KBM-7 (cell line): ENCODE measurements around the gene ZC2HC1B.

Experiments used
- DNase-seq: peaks from one replicate; pipeline ENCODE4 v3.0.0-alpha.2; 2015
- in situ Hi-C: fragments of 300-500 bp; cut with MboI; formaldehyde crosslinking; loops from 2 replicates; pipeline ENCODE4 v1.14.3; 2020; ENCODE audit warnings: low sequenced_read_pairs, low pct_unique_long_range_greater_than_20kb, mixed read lengths

Gene ZC2HC1B

DNA sequence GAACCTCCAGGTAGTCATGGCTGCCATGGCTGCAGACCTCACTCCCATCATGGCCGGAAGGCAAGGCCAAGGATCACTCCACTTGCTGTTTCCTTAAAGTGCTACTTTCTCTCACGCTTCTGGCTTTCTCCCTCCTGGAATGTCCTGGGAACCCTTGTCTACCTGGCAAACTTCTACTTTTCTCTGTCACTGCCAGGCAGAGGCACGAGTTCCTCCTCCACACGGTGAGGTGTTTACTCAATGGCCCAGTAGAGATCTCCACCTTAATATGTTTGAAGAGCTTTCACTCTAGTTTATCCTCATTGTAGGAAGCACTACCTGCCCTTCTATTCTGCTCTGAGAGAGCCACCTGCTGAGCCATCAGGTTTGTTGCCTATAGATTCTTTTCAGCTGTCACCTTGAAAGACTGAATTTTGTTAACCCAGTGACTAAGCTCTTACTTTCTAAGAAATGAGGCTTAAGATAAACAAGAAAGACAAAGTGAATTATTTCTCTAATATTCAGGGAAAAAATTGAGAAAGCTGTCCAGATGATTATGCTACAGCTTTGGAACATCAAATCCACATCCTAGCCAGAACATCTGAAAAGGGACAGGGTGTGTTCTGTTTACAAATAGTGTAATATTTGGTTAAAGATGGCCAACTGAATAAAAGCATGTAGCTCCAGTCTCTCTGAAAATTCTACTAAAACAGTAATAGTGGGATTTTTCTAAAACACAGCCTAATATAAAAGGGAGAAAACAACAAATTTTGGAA, 88.8 kb downstream of the ZC2HC1B start:
- in situ Hi-C loops, result no loop called here

DNA sequence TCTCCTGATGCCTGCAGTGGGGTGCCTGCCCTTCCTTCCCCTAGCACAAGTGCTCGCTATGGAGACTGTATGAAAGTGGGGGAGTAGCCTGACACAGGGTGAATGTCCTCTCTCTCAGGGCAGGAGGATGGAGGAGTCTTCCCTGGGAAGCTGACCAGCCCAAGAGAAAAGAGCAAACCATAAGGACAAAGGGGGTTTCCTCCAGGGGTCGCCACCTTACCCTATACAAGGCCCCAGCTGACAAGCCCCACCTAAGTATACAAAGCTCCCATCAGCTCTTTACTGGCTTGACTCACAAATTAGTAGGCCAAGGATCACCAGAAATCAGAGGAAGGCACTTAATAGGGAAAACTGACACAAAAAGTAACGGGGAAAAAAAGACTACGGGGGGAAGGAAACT, 89.6 kb downstream of the ZC2HC1B start:
- DNase-seq, result no peak
- in situ Hi-C loops, result no loop called here

More for the DNA sequence above, 88.8 kb downstream of the ZC2HC1B start:
- no peak for DNase-seq

DNA sequence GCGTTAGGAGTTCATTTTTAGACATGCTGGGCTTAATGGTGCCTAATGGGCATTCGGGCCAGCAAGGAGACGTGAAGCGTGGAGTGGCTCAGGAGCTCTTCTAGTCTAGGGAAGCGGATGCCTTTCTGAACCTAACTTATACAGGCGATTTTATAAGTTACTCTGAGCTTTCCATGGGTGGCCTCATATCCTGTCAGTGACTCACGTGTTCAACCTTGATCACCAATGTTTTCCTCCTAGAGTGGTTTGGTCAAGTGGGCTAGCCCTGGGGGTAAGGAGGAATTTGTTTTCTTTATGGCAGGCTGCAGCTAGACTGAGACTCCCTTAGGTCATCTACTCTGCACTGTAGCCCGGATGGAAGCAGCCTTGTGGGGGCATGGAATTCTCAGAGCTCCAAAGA, 91.7 kb downstream of the ZC2HC1B start:
- in situ Hi-C loops, result no loop called here
- DNase-seq, result no peak

DNA sequence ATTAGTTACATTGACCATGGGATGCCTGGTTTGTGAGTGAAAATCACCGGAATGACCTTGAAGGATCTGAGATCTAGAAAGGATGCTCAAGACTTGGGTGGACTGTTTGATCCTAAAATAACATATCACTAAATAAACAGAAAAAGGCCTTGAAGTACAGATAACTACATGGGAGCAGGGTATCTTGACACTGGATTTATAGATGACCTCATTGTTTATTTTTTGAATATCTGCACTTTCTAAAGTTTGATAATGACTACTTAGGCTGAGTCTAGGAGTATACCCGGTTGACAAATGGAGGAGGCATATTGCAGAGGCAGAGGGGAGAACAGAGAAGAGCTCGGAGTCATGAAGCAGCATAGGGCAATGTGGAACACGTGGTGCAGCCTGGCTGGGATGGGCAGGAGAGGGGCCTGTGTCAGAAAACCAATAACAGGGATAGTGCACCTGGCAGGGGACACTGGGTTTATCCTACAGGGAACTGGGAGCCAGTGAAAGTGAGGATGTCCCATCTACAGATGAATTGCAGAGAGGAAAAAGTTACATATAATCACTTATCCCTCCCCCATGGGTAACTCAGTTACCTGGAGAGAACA, 93.5 kb downstream of the ZC2HC1B start:
- in situ Hi-C loops, result no loop called here
- no peak for DNase-seq

DNA sequence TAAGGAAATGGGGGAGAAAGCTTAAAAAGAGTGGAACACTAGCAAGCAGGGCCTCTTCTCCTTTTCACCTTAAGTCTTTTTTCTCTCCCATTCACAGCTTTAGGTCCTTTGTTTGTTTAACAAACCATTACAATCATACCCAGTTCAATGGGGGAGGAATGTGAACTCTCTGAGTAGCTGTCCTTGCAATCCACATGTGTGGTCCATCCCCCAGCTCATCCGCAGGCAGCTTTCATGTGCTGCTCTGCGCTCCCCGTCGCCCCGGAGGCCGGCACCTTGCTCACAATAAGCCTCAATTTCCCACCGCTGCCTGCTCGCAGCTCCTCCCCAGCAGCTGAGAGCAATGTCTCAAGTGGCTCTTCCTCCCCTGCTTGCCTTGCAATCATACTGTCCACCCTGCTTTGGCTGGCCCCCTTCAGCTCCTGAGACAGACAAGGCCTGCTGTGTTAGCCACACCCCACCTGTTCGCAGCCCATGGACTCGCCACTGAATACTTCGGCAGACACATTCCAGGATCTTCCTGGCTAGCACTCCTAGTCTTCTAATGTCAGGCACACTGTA, 94.6 kb downstream of the ZC2HC1B start:
- in situ Hi-C loops, result no loop called here
- no peak for DNase-seq

DNA sequence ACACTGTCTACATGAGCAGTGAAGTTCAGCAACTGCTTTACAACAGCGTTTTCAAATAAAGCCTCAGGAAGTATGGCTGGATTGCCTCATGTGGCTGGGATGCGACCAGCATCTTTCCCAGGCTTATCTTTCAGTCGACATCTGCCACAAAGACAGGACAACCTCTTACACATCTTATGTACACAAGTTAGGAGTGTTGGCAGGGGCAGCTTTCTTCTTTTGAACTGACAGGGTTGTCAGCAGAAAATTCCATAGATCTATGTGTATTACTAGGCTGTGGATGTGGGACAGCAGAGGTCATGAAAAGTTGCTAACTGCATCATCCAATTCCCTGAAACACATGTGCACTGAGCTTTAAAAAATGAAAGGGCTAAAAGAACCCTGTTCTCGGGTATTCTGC, 95.7 kb downstream of the ZC2HC1B start:
- in situ Hi-C loops, result no loop called here
- no peak for DNase-seq

DNA sequence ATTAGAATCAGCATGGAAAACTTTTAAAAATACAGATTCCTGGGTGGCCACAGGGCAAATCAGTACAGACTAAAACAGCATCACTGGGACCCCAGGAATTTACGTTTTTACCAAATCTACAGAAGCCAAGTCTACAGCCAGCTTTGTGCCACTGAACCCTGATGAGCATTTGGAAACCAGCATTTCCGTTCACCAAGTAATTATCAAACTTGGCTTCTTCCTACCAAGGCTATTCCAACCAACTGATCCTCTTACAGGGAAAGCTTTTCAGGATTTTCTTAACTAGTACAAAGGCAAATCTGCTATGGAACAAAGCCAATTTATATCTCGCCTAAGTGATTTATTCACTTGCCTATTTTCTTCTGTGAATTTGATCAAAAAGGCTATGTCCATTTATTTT, 96.8 kb downstream of the ZC2HC1B start:
- no peak for DNase-seq
- in situ Hi-C loops, result no loop called here

DNA sequence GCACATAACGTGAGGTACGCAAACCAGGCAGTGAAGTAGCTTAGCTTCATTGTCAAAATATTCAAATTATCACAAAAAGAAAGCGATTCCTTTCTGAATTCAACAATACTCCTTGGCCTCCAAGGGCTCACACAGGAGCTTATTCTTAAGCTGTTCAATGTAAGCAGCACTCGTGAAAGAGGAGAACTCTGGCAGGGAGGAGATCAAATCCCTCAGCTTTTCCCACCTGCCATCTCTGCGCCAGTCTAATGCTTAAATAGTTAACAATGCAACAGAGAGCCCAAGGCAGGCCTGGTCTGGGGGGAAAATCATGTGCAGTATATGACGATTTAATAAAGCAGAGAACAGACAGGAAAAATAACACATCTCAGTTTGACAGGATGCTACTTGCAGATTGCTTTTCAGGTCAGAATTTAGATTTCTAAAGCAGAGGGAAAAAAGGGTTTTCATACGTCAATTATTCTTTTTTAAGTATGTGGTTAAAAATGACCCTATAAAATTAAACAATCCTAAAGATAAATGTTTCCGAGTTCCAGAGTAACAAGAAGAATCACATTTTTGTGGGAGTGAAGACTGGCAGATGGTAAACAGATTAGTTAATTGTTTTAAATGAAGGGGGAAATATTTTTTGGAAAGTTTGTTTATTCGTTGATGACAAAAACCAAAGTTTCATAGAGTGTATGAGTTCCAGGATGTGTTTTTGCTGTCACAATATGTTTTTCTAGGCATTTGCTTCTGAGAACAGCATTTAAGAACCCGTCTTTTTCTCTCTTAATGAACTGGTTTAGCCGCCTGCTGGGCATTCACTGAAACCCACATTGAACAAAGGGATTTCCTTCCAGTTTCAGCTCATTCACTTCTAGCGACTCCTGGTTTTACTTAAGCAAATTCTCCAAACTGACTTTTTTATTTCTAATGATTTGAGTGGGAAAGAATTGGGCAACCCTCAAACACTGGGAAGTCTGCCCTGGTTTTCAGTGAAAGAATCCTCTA, 97.9 kb downstream of the ZC2HC1B start:
- no peak for DNase-seq
- in situ Hi-C loops, result no loop called here

DNA sequence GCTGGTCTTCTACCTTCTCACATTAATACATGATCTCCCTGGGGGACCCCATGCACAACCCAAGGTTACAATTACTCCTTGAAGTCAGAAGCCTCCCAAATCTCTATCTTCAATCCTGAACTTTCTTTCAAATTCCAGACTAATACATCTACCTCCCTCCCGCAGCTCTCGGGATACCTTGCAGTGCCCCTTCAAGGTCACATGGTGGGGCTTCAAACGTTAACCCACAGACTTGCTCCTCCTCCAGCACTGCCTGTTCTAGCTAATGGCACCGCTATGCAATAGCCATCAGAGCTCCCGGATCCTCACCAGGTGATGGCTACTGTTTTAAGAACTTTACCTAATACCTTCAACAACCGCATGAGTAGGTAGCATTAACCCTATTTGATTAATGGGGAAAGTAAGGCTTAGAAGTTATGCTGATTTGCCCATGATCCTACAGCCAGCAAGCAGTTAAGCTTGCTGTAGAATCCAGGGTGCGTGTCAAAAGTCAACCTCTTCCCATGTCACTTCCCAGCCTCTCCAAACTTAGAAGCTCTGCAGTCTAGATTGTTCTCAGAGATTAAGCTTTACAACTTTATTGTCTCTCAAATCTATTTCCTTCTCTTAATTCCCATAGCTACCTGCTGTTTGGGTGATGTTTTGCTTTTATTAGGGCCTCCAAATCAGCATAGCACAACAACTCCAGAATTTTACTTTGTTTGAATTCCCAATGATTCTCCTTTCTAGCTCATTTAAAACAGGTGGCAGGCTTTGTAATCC, 99.1 kb downstream of the ZC2HC1B start:
- in situ Hi-C loops, result no loop called here
- no peak for DNase-seq

DNA sequence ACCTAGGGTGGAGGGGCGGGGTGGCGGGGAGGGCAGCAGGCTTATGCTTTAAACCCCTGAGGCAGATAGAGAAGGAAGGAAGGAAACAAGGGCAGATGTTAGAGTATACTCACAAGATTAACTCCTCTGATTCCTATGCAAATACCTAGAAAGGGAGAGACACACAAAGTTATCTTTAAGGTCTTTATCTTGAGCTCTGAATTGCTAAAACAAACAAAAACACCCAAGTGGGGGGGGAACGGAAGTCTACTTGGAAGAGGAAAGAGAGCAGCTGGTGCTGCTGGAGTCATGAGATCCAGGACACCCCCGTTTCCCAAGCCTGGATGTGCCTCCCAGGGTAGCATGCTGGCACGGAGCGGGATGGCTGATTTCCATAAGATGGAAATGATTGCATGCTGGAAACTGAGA, 100.4 kb downstream of the ZC2HC1B start:
- in situ Hi-C loops, result no loop called here
- peak; percentile 13 for DNase-seq

DNA sequence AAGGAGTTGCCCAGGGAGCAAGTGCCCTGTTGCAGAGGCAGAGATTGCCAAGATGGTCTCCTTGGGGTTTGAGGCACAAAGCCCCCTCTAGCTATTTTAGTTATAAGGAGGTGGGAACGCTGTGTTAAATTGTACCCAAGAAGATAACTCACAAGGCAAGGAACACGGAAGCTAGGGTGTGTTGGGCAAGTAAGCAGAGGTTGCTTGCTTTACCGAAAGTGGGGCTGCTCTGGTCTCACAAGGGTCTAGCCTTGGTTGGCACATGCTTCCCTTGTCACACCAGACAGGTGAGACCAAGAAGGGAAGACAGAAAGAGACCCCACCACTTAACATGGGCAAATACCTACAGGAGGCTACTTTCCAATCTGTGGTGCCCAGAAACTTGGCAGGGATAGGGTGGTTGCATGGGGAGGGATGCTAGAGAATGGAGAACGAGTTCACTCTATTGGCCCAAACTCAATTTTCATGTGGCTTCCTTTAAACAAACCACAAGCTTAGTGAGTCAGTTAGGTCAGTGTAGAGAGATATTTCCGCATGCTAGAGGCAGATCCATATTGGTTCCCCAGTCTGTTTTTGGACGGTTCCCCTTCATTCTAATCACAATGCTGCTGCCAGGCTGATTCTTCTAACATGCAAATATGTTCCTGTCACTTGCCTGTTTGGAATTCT, 101.4 kb downstream of the ZC2HC1B start:
- in situ Hi-C loops, result no loop called here
- DNase-seq, result peak; percentile 64

DNA sequence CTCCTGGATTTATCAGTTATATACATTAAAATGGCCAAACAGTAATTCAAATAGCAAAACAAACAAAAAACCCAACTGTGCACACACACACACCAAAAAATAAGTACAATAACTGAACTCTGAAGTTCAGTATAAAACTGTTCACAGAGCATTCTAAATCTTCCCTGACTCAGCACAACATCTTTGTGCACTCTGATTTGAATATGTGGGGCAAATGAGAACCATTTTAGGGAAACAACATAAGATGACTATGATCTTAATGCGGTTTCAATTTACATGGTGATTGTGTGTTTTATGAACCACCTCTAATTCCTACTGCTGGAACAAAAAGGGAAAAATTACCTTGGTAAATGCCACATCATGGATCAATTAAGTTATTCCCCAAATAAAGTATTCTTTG, 102.0 kb downstream of the ZC2HC1B start:
- in situ Hi-C loops, result no loop called here
- no peak for DNase-seq

DNA sequence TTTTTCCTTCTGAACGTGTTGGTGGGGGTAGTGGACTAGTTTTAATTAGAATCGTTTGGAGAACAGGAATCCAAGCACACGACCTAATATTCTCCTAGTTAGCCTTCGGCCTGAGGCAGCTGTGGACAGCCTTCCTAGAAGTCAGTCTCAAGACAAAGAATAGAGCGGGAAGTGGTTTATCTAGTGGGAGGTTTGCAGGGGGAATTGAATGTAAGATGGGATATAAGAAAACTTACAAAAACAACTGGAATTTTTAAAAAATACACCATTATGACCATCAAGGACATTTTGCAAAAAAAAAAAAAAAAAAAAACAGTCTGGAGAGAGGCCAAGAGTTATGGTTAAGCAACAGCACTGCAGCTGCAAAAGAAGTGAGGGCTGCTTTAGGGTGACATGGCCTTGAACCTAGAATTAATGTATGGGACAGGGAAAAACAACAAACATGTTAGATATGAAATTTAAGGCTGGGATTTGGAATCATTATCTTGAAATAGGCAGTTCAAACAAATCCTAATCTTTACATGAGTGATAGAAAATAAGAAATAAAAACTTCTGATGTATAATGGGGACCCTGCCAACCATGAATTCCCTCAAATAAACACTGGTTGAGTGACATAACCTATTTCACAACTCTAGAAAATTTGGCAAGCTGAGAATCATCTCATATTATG, 103.6 kb downstream of the ZC2HC1B start:
- peak; percentile 16 for DNase-seq

DNA sequence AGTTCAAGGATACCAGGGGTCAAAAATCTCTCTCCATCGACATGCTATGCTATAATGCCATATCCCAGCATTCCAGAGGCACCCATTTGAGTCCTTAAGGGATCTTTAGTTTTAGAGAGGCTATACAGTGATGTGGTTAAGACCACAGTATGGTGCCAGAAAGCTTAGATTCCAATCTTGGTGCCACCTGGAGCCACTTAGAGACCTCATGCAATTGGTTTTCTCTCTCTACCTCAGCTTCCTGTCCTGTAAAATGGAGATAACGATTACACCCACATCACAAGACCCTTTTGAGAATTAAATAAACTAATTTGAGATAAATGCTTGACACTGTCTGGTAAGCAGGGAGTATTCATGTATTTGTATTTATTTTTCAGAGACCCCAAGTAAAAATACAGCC, 104.8 kb downstream of the ZC2HC1B start:
- DNase-seq, result peak; percentile 26
- in situ Hi-C loops, result no loop called here

More for the DNA sequence above, 103.6 kb downstream of the ZC2HC1B start:
- in situ Hi-C loops, result no loop called here

DNA sequence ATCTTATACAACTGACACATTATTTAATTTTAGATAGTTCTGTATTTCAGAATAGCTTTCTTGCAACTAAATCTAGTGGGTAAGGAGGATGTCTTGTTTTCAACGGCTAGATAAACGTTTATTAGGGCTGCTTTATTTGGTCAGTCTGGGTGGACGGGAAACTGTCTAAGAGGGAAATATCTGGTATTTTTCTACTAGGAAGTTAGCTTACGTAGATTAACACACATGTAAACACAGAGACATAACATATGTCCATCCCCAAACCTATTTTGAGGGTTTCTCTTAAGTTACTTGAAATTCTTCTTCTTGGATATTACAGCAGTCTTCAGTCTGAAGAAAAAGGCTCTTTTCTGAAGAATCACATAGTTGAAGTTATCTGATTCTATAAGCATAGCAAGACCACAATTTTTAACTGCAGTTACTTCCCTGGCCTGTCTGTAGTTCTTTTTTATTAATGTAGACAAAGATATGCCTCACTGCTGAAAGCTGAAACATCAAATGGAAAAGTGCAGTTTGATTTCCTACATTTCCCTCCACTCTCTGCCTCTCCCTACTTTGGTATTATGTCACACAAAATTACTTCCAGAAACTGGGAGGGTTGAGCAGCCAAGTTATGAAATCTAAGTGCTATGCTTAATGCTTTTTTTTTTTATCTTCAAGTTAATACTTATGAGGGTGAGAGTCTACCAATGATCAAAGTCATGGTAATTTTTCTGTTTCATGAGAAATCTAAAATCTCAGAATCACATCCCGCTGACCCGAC, 106.4 kb downstream of the ZC2HC1B start:
- DNase-seq, result no peak
- in situ Hi-C loops, result no loop called here

DNA sequence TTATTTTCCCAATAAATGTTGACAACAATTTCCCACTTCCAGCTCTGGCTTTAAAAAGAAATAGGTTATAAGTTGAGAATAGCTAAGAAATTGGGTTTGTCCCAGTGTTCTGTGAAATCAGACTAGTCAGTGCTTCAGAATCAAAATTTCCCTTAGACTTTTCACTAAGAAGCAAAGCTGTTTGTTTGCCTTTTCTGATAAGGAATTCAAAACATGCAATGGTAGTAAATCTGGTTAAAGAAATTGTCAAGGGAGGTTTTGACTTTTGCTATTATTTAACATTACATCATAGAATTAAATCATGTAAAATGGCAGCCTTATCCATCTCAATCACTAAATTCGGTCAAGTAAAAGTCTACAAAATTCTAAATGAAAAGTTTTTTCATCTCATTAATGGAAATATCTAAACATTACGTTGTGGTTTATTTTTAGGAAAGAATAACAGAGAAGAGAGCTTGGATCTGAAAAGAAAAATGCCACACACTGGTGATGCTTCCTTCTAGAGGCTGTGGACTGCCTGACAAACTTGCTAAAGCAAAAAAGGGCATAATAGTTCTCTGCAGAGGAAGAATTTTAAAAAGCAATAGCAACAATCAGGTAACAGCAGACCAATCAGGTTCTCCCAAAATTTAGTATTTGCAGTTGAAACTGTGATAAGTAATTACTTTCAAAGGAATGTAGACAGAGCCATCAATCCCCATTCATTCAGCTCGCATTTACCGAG, 107.4 kb downstream of the ZC2HC1B start:
- in situ Hi-C loops, result no loop called here
- no peak for DNase-seq
